Measurements from ENCODE around the gene LGALS4.
A peak's percentile ranks its signal among the peaks of the same experiment; 100 is the strongest.

The LGALS4 gene

GRCh38 chr19:38849147-38849859 lies 36.6 kb upstream of the LGALS4 start:
- TF ChIP-seq SIN3A (IDR thresholded peaks at IDR 0.05; ENCODE audit: borderline replicate concordance, insufficient read depth, low read length) (0 out of 2 replicates have a peak, but pooled peaks have one; percentile 51), POLR2AphosphoS5 (IDR thresholded peaks at IDR 0.05; ENCODE audit: low read depth, low read length) (peak; percentile 42; the same call in 1 of the 2 replicates), FOXP2 (optimal IDR thresholded peaks at IDR 0.05; ENCODE audit: borderline replicate concordance, extremely low read depth, extremely low read length, insufficient read depth) (peak; percentile 67), REST (IDR thresholded peaks at IDR 0.05; ENCODE audit: insufficient read depth in 1 of 2, low read depth in 2 of 2, low read length in 2 of 2) (no peak), TAF1 (IDR thresholded peaks at IDR 0.05; ENCODE audit: borderline replicate concordance, insufficient read depth, low read length) (no peak)

GRCh38 chr19:38848299-38849146 lies 35.8 kb upstream of the LGALS4 start:
- TF ChIP-seq REST (IDR thresholded peaks at IDR 0.05; ENCODE audit: insufficient read depth in 1 of 2, low read depth in 2 of 2, low read length in 2 of 2) (no peak), SIN3A (IDR thresholded peaks at IDR 0.05; ENCODE audit: borderline replicate concordance, insufficient read depth, low read length) (no peak), FOXP2 (optimal IDR thresholded peaks at IDR 0.05; ENCODE audit: borderline replicate concordance, extremely low read depth, extremely low read length, insufficient read depth) (no peak), POLR2AphosphoS5 (IDR thresholded peaks at IDR 0.05; ENCODE audit: low read depth, low read length) (no peak), TAF1 (IDR thresholded peaks at IDR 0.05; ENCODE audit: borderline replicate concordance, insufficient read depth, low read length) (no peak)

- TF ChIP-seq POLR2AphosphoS5 (IDR thresholded peaks at IDR 0.05; ENCODE audit: low read depth, low read length) = no peak
- no peak for TF ChIP-seq FOXP2 (optimal IDR thresholded peaks at IDR 0.05; ENCODE audit: borderline replicate concordance, extremely low read depth, extremely low read length, insufficient read depth)
- TF ChIP-seq REST (IDR thresholded peaks at IDR 0.05; ENCODE audit: insufficient read depth in 1 of 2, low read depth in 2 of 2, low read length in 2 of 2) = no peak
- no peak for TF ChIP-seq TAF1 (IDR thresholded peaks at IDR 0.05; ENCODE audit: borderline replicate concordance, insufficient read depth, low read length)
- no peak for TF ChIP-seq SIN3A (IDR thresholded peaks at IDR 0.05; ENCODE audit: borderline replicate concordance, insufficient read depth, low read length)
Measured at GRCh38 chr19:38846097-38846496, 33.4 kb upstream of the LGALS4 start.

DNA sequence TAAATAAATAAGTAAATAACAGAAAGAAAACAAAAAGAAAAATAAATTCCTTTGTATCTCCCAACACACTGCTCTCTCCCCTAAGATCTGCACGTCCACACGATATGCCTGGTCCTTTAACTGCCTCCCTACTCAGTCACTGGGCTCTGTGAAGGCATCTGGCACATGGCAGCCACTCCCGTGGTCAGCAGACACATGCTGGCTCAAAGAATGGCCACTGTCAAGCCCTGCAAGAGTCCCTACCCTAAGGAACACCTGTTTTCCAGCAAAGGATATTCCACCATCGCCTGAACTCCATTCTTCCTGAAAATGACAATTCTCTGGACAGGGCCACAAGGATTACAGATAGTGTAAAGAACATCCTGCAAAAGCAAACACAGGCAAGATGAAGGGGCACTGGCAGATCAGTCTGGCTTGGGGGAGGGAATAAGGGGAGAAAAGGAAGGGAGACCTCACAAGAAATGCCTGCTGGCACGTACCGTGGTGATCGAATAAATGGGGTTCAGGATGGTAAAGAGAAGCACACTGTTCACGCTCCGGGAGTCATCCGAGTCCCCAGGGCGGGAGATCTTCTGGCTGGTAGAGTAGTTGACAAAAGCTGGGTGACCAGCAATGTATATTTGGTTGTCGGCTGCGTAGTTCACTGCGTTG lies 32.8 kb upstream of the LGALS4 start:
- TF ChIP-seq TAF1 (IDR thresholded peaks at IDR 0.05; ENCODE audit: borderline replicate concordance, insufficient read depth, low read length) (no peak), POLR2AphosphoS5 (IDR thresholded peaks at IDR 0.05; ENCODE audit: low read depth, low read length) (no peak; the same call in 1 of the 2 replicates), SIN3A (IDR thresholded peaks at IDR 0.05; ENCODE audit: borderline replicate concordance, insufficient read depth, low read length) (no peak), REST (IDR thresholded peaks at IDR 0.05; ENCODE audit: insufficient read depth in 1 of 2, low read depth in 2 of 2, low read length in 2 of 2) (no peak), FOXP2 (optimal IDR thresholded peaks at IDR 0.05; ENCODE audit: borderline replicate concordance, extremely low read depth, extremely low read length, insufficient read depth) (no peak)
